DOHH2 (cell line): ENCODE data around the gene KLK10.

ENCODE experiments used
- H3F3A ChIP-seq: fragments of 200-600 bp; sonication (generic), shearing (Covaris generic); 2 replicates; pipeline ENCODE4 v1.6.0; 2016; ENCODE audit warnings: antibody characterized with exemption, mild to moderate bottlenecking; ENCODE audit not compliant: control insufficient read depth, insufficient read depth
- H3K27ac ChIP-seq: fragments of 200-600 bp; sonication (generic); 2 replicates; pipeline ENCODE4 v1.5.1; 2014; ENCODE audit warnings: low read depth, mild to moderate bottlenecking, low read length, moderate library complexity
- H3K27me3 ChIP-seq: fragments of 200-600 bp; sonication (generic); 2 replicates; pipeline ENCODE4 v1.6.1; 2014; ENCODE audit warnings: mild to moderate bottlenecking, low read length, mixed read lengths; ENCODE audit not compliant: control insufficient read depth
- H3K36me3 ChIP-seq: fragments of 200-600 bp; sonication (generic); 2 replicates; pipeline ENCODE4 v1.6.1; 2014; ENCODE audit warnings: mild to moderate bottlenecking, low read length, moderate library complexity, mixed read lengths; ENCODE audit not compliant: control insufficient read depth
- H3K4me1 ChIP-seq: fragments of 200-600 bp; sonication (generic); 2 replicates; pipeline ENCODE4 v1.6.1; 2014; ENCODE audit warnings: mild to moderate bottlenecking, low read length, mixed read lengths; ENCODE audit not compliant: control insufficient read depth
- H3K4me2 ChIP-seq: fragments of 200-600 bp; sonication (generic); 2 replicates; pipeline ENCODE4 v1.6.0; 2014; ENCODE audit warnings: mild to moderate bottlenecking, low read length, moderate library complexity
- H3K4me3 ChIP-seq: fragments of 200-600 bp; sonication (generic); 2 replicates; pipeline ENCODE4 v1.5.1; 2014; ENCODE audit warnings: mild to moderate bottlenecking, low read length, mixed read lengths
- H3K79me2 ChIP-seq: fragments of 200-600 bp; sonication (generic); 2 replicates; pipeline ENCODE4 v1.6.1; 2014; ENCODE audit warnings: mild to moderate bottlenecking, low read length, mixed read lengths; ENCODE audit not compliant: control insufficient read depth
- H3K9me2 ChIP-seq: fragments of 200-600 bp; sonication (generic); replicated peaks from 2 replicates; pipeline ENCODE4 v1.6.1; 2014; ENCODE audit warnings: mild to moderate bottlenecking, low read length, mixed read lengths; ENCODE audit not compliant: control insufficient read depth
- H3K9me3 ChIP-seq: fragments of 200-600 bp; sonication (generic); 2 replicates; pipeline ENCODE4 v1.6.1; 2014; ENCODE audit warnings: antibody characterized with exemption, low read length, mixed read lengths; ENCODE audit not compliant: control insufficient read depth, insufficient read depth
- H4K20me1 ChIP-seq: fragments of 200-600 bp; sonication (generic); 2 replicates; pipeline ENCODE4 v1.6.0; 2014; ENCODE audit warnings: low read depth, mild to moderate bottlenecking, antibody characterized with exemption, low read length, moderate library complexity; ENCODE audit not compliant: control insufficient read depth, insufficient read depth
- EZH2phosphoT487 ChIP-seq: fragments of 200-600 bp; sonication (generic); IDR thresholded peaks from 2 replicates; pipeline ENCODE4 v1.6.1; 2017; ENCODE audit warnings: borderline replicate concordance, mild to moderate bottlenecking, antibody characterized with exemption, low read length, moderate library complexity, mixed read lengths
- TF ChIP-seq, protein P1 (sequence below): fragments of 200-600 bp; sonication (generic); IDR thresholded peaks from one replicate; pipeline ENCODE4 v1.5.1; 2014; ENCODE audit warnings: antibody characterized with exemption, mild to moderate bottlenecking, low read depth, low read length; ENCODE audit not compliant: poor library complexity, severe bottlenecking

Gene KLK10

DNA sequence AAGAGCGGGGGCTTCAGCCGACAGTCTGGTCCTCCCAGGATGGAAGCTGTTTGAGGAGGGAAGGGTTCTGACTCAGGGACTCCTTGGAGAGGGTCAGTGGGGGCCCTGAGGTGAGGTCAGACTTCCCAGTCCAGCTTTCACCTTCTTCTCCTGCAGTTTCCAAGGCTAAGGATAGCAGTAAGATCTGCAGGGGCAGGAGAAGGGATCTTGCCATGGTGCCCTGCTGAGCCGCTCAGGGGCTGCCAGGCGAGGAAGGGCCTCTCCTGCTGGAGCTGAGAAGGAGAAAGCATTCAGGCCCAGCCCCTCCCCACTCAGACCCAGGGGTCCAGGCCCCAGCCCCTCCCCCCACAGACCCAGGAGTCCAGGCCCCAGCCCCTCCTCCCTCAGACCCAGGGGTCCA, 37.3 kb downstream of the KLK10 start:
- Histone ChIP-seq H3K4me3 (no peak overlapping the region), H3F3A (no peaks in the 10 kb centered on the region), H3K79me2 (no peaks in the 10 kb centered on the region), H3K27me3 (peaks cover 6% of the 10 kb centered on the region), H3K4me2 (no peak overlapping the region), H3K27ac (no peak overlapping the region), H3K4me1 (no peaks in the 10 kb centered on the region), H4K20me1 (no peaks in the 10 kb centered on the region), H3K9me3 (no peaks in the 10 kb centered on the region), H3K9me2 (no peaks in the 10 kb centered on the region), H3K36me3 (no peaks in the 10 kb centered on the region)
- no peak for TF ChIP-seq EZH2phosphoT487
- TF ChIP-seq, protein P1, sequence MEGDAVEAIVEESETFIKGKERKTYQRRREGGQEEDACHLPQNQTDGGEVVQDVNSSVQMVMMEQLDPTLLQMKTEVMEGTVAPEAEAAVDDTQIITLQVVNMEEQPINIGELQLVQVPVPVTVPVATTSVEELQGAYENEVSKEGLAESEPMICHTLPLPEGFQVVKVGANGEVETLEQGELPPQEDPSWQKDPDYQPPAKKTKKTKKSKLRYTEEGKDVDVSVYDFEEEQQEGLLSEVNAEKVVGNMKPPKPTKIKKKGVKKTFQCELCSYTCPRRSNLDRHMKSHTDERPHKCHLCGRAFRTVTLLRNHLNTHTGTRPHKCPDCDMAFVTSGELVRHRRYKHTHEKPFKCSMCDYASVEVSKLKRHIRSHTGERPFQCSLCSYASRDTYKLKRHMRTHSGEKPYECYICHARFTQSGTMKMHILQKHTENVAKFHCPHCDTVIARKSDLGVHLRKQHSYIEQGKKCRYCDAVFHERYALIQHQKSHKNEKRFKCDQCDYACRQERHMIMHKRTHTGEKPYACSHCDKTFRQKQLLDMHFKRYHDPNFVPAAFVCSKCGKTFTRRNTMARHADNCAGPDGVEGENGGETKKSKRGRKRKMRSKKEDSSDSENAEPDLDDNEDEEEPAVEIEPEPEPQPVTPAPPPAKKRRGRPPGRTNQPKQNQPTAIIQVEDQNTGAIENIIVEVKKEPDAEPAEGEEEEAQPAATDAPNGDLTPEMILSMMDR = no peak

DNA sequence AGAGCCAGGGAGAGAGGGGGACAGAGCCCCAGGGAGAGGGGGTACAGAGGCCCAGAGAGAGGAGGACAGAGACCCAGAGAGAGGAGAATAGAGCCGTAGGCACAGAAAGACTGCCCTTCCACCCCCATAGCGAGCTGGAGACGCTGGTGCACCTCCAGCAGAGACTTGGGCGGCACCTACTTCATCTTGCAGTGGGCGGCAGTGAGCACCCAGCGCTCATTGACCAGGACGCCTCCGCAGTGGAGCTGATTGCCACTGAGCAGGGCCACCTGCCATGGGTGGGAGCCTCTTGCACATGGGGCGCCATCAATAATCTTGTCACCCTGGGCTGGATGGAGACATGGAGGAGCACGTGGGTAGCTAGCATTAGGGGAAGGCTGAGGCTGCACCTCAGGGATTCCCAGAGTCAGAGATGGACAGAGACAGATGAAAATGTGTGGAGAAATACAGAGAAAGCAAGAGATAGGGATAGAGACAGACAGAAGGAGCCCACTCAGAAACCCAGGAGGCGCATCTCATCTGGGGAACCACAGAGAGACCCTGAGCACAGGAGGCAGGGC, 37.8 kb downstream of the KLK10 start:
- no peaks in the 10 kb centered on the region for H3K9me2 ChIP-seq
- no peak overlapping the region for H3K4me3 ChIP-seq
- no peak overlapping the region for H3K27ac ChIP-seq
- H3K9me3 ChIP-seq = no peaks in the 10 kb centered on the region
- no peak overlapping the region for H3K4me2 ChIP-seq
- no peaks in the 10 kb centered on the region for H3K4me1 ChIP-seq
- H3F3A ChIP-seq = no peaks in the 10 kb centered on the region
- H3K79me2 ChIP-seq = no peaks in the 10 kb centered on the region
- no peaks in the 10 kb centered on the region for H4K20me1 ChIP-seq
- TF ChIP-seq, protein P1 = no peak
- TF ChIP-seq EZH2phosphoT487 = no peak
- H3K36me3 ChIP-seq = no peaks in the 10 kb centered on the region
- H3K27me3 ChIP-seq = peaks cover 4% of the 10 kb centered on the region; the same call in 1 of the 2 replicates

DNA sequence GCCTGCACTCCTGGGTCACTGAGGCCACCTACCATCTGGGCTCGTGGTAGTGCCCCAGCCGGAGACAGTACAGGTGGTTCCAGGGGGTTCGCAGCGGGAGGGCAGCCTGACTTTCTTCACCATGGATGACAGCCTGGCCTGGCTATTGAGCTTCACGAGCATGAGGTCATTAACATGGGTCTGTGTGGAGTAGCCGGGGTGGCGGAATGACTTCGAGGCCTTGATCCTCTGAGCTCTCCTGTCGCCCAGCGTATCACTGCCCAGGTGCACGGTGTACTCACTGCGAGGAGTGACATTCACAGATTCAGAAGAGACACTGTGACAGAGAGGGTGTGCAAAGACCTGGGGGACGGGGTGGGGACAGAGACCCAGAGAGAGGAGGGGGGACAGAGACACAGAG, 39.3 kb downstream of the KLK10 start:
- no peaks in the 10 kb centered on the region for H3F3A ChIP-seq
- H3K36me3 ChIP-seq = no peaks in the 10 kb centered on the region
- H3K27ac ChIP-seq = no peak overlapping the region
- no peak overlapping the region for H3K4me2 ChIP-seq
- no peaks in the 10 kb centered on the region for H3K9me2 ChIP-seq
- H4K20me1 ChIP-seq = no peaks in the 10 kb centered on the region
- TF ChIP-seq EZH2phosphoT487 = no peak
- TF ChIP-seq, protein P1 = no peak
- no peak overlapping the region for H3K4me3 ChIP-seq
- no peaks in the 10 kb centered on the region for H3K27me3 ChIP-seq
- no peaks in the 10 kb centered on the region for H3K9me3 ChIP-seq
- no peaks in the 10 kb centered on the region for H3K4me1 ChIP-seq
- H3K79me2 ChIP-seq = no peaks in the 10 kb centered on the region

DNA sequence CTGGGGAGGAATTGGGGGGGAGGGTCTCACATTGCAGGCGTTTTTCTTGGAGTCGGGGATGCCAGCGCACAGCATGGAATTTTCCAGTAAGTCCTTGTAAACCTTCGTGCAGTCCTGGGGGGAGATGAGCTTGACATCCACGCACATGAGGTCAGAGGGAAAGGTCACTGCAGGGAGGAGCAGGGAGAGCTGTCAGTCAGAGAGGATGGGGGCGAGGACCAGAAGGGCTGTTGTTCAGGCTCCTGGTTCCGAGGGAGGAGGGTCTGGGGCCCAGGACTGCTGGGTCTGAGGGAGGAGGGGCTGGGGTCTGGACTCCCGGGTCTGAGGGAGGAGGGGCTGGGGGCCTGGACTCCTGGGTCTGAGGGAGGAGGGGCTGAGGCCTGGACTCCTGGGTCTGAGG, 39.8 kb downstream of the KLK10 start:
- H3K4me3 ChIP-seq = no peak overlapping the region
- H3K36me3 ChIP-seq = no peaks in the 10 kb centered on the region
- H3K4me2 ChIP-seq = no peak overlapping the region
- TF ChIP-seq EZH2phosphoT487 = no peak
- TF ChIP-seq, protein P1 = no peak
- no peaks in the 10 kb centered on the region for H3F3A ChIP-seq
- no peak overlapping the region for H3K27ac ChIP-seq
- H3K9me3 ChIP-seq = no peaks in the 10 kb centered on the region
- no peaks in the 10 kb centered on the region for H4K20me1 ChIP-seq
- H3K4me1 ChIP-seq = no peaks in the 10 kb centered on the region
- H3K9me2 ChIP-seq = no peaks in the 10 kb centered on the region
- H3K27me3 ChIP-seq = no peaks in the 10 kb centered on the region
- no peaks in the 10 kb centered on the region for H3K79me2 ChIP-seq
